GM18868 (cell line): ENCODE measurements around the gene CTNNB1.
"Not testable (repeated sequence)": the region's sequence is repeated elsewhere in the genome, so short reads cannot be mapped to it uniquely, and the experiment has no call there.

Experiments used
- ATAC-seq: cut with Tn5 transposase; IDR thresholded peaks from one replicate; pipeline ENCODE4 v1.9.1; 2021; ENCODE audit warnings: mild to moderate bottlenecking, moderate library complexity; ENCODE audit not compliant: unreplicated experiment

The CTNNB1 gene

DNA sequence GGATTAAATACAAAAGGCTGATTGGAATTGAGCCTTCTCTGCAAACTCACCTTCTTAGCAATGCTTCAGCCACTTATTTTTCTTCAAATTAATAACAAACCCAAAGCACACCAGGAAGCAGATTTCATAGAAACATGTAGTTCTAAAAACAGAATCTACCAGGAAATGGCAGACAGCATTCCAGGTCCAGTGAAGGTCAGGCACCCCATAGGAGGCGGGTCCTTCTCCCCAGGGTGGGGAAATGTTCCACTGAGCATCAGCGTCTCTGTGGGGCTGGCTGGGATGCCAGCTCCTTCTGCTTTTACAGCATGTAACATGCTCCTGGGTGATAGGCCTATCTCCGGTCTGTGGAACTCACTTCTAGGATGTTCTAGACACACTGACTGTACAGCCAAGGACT is 49.2 kb downstream of the CTNNB1 start:
- ATAC-seq = no peak

DNA sequence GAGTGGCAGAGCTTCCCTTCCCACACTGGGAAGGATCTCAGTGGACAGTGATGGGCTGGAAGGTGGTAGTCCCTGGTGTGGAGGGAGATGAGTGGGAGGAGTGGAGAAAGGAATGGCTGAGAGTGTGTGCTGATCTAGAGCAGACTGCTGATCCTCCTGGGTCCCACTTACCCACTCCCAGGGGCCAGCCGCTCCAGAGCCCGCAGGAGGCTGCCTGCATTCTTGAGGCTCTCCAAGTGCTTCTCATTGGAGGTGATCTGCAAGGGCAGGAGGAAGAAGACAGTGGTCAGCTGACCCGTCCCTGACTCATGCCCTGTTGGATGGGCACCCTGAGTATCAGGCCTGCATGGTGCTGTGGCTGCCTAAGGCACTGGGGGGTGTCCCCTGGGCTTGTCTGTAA is 50.0 kb downstream of the CTNNB1 start:
- no peak for ATAC-seq

- ATAC-seq = no peak
Observed at GRCh38 chr3:41250825-41251224, 51.5 kb downstream of the CTNNB1 start.

GRCh38 chr3:41251593-41251992 is 52.3 kb downstream of the CTNNB1 start:
- ATAC-seq = no peak

- ATAC-seq = no peak
Observed at GRCh38 chr3:41258239-41258800, 59.0 kb downstream of the CTNNB1 start.

DNA sequence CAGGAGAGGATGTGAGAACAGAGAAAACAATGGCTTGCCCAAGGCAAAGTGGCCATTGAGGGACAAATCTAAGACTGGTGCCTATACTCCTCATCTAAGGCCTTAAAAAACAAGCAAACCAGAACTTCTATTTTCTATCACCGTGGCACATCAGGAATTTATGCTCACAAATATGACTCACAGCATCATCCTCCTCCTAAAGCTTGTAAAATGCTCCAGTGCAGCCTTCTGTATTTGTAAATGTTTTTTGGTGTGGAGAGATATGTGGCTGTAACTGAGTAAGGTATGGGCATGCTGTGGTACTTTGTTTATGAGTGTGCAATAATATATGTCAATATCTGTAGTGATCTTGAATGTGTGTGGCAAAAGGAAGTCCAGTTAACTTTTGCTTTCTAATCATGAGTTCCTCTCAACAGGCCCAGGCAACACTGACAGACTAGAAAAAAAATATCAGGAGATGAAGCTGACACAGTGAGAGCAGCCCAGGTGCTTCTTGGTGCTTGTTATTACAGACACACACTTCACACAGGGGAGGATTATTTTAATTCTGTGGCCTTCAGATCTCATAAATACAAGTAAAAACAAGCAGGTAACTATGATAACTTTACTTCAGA is 60.3 kb downstream of the CTNNB1 start:
- ATAC-seq = no peak

GRCh38 chr3:41260063-41260450 is 60.8 kb downstream of the CTNNB1 start:
- ATAC-seq = no peak

- ATAC-seq = no peak
Observed at GRCh38 chr3:41265011-41265545, 65.8 kb downstream of the CTNNB1 start.

DNA sequence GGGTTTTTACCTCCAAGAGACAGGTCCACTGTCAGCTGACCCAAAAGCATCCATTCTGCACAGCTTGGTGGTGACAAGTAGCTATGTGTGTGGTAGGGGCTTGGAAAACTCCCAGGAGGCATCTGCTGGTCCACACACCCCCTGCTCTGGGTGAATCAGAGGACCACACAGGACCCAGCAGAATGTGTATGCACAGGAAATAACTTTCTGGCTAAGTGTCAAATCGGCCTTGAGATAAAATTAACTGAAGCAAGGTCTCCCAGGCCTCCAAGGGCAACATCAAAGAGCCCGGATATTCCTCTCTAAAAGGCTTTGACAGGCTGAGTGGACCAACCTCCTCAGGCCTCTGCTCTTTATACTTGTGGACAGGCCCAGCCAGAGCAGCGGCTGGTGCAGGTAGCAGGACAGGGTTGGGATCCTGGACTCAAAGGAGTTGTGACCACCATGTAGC is 66.5 kb downstream of the CTNNB1 start:
- ATAC-seq = no peak

- ATAC-seq = no peak
Observed at GRCh38 chr3:41267975-41268640, 68.8 kb downstream of the CTNNB1 start.

GRCh38 chr3:41272667-41273066 is 73.4 kb downstream of the CTNNB1 start:
- no peak for ATAC-seq

DNA sequence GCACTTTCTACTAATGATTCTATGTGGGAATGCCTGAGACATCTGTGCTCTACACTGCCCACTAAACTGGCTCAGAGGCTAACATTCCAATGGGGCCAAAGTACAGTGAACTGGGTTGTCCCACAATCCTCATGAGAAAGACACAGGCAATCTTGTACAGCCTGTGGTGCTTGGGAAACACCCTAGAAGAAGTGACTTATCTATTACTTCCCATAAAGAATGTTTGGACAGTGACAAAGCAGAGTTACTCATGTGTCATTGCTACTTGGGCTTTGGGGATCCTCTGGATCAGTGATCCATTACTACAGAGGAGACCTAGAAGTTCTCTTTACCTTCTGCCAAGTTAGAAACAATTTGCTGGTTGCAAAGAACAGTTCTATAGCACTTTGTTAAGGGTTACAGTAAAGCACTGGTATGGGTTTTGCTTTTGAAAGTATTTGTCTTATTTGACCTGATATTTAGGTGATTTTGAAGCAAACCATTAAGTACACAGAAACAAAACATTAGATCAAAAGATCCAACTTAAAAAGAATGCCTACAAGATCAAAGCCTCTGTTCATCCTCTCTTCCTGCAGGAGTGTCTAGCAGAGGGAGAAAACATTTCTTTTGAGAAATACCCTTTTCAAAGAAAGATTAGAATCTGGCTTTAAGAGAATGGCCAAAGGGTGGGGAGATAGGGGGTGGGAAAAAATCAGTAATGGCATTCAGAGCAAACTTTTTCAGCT is 75.8 kb downstream of the CTNNB1 start:
- ATAC-seq = no peak

GRCh38 chr3:41276191-41276590 is 76.9 kb downstream of the CTNNB1 start:
- no peak for ATAC-seq

DNA sequence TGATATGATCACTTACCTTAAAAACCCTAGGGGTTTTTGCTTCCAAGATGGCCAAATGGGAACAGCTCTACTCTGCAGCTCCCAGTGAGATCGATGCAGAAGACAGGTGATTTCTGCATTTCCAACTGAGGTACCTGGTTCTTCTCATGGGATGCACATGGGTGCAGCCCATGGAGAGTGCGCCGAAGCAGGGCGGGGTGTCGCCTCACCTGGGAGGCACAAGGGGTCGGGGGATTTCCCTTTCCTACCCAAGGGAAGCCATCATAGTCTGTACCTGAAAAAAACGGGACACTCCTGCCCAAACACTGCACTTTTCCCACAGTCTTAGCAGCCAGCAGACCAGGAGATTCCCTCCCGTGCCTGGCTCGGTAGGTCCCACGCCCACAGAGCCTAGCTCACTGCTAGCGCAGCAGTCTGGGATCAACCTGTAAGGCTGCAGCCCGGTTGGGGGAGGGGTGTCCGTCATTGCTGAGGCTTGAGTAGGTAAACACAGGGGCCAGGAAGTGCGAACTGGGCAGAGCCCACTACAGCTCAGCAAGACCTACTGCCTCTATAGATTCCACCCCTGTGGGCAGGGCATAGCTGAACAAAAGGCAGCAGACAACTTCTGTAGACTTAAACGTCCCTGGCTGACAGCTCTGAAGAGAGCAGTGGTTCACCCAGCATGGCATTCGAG is 78.6 kb downstream of the CTNNB1 start:
- ATAC-seq = no peak

GRCh38 chr3:41284934-41285333 is 85.6 kb downstream of the CTNNB1 start:
- not testable (repeated sequence) for ATAC-seq

GRCh38 chr3:41286305-41286704 is 87.0 kb downstream of the CTNNB1 start:
- no peak for ATAC-seq

DNA sequence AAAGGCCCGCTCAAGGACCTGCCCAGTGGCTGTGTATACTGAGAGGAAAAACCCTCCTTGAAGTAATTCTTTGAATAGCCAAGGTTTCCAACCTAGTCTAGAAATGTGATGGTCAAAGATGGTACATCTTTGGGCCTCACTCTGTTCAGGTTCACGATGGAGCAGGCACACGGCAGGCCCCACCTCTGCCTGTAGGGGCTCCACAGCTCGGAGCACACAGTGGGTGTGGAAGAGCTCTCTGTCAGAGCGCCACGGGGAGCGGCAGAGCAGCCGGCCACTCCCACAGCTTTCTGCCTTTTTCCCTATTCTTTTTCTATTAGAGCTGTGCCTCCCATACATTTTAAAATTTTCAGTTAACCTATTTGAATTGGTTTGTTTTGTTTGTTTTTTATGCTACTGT is 89.5 kb downstream of the CTNNB1 start:
- ATAC-seq = no peak
